Spinal cord (tissue), 10 donors: Measurements from ENCODE around the gene DAZAP2. TPM values are rescaled to one million over a fixed set of nuclear protein-coding genes. Genes with fewer than 3 reads are reported as not detected.
"Not testable (repeated sequence)": the region's sequence is repeated elsewhere in the genome, so short reads cannot be mapped to it uniquely, and the experiment has no call there.

Experiments
- DNase-seq, 6 donors: peaks; one replicate each; pipeline versions ENCODE4 v3.0.0 to v3.0.0-alpha.2; 2013 to 2015; ENCODE audit warnings: low spot score in 6 of 6, low read depth in 4 of 6
- H3K27ac ChIP-seq: one replicate; pipeline ENCODE4 v1.5.1; 2013; ENCODE audit warnings: low read depth, low read length, control low read depth
- H3K27me3 ChIP-seq: one replicate; pipeline ENCODE4 v1.6.1; 2013; ENCODE audit warnings: low read length; ENCODE audit not compliant: control insufficient read depth, insufficient read depth
- H3K36me3 ChIP-seq: one replicate; pipeline ENCODE4 v1.6.1; 2013; ENCODE audit warnings: low read length; ENCODE audit not compliant: control insufficient read depth, insufficient read depth
- H3K4me1 ChIP-seq: one replicate; pipeline ENCODE4 v1.6.1; 2013; ENCODE audit warnings: low read length; ENCODE audit not compliant: control insufficient read depth, insufficient read depth
- H3K4me3 ChIP-seq: one replicate; pipeline ENCODE4 v1.5.1; 2013; ENCODE audit warnings: low read depth, low read length, control low read depth
- H3K9me3 ChIP-seq: one replicate; pipeline ENCODE4 v1.6.1; 2013; ENCODE audit warnings: low read length; ENCODE audit not compliant: control insufficient read depth, insufficient read depth
- WGBS: methylation state at CpG from one replicate; pipeline ENCODE4 v1.1.5; 2013; ENCODE audit warnings: missing lambda C conversion rate; ENCODE audit not compliant: insufficient coverage; 5-methylcytosine and 5-hydroxymethylcytosine counted together
- polyA plus RNA-seq, 2 donors: library from polyadenylated mRNA; unstranded; fragments of 120-200 nt; gene quantifications; one replicate each; pipeline ENCODE4 v1.2.1, GENCODE V29; 2013; ENCODE audit not compliant: insufficient read length in 2 of 2
- total RNA-seq, 2 donors: library from RNA; depleted of rRNA in 1 of 2; stranded (reverse); fragments of 120-200 nt in 1 of 2; fragments of >200 nt in 1 of 2; gene quantifications; one replicate each; pipeline versions ENCODE4 v1.2.3 to v1.2.4, GENCODE V29; 2013 to 2014
- donor health status: healthy.

DAZAP2 gene
- total and polyA plus RNA-seq, 4 donors: 69.4 to 199 (median 146) TPM

DNA sequence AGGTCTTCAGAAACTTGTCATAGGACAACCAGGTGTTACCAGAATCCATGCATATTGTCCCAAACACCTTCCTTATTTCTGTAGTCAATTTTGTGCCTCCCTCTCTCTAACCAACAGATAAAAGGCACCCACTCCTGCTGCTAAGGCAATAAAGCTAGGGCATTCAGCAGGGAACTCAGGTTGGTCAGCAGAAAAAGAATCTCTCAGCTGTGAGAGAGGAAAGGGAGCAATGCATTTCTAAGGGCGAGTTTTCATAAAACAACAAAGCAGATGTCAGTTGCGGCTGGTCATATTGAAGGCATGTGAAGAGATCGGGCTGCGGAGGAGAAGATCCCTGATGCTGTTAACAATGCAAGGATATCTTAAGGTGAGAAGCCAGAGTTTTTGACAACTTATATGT, 13.4 kb upstream of the DAZAP2 start:
- no peaks in the 10 kb centered on the region for H3K4me1 ChIP-seq
- WGBS: 60% methylated on average over 3 of the region's 4 CpGs
- DNase-seq: peak in 2 of 6 donors; percentile 21 to 22
- no peaks in the 10 kb centered on the region for H3K27me3 ChIP-seq
- no peak overlapping the region for H3K27ac ChIP-seq
- no peaks in the 10 kb centered on the region for H3K9me3 ChIP-seq
- no peak overlapping the region for H3K4me3 ChIP-seq
- no peaks in the 10 kb centered on the region for H3K36me3 ChIP-seq

DNA sequence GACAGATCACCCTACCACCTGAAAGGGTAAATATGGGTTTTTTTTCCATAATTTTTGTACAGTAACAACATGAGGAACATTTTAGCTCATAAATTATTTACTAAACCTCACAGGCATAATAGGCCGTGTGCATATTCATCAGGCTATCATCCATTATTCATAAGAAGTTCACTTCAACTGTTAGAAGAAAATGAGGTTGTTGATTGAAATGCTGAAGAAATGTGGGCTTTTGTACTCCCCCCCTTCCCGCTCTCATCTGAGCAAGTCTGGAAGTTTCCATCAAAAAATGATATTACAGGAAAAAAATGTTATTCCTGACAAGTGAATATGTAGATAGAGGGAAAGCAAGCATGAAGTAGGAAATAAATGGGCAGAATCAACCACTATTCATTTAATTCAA, 12.9 kb upstream of the DAZAP2 start:
- Histone ChIP-seq H3K27me3 (no peaks in the 10 kb centered on the region), H3K9me3 (no peaks in the 10 kb centered on the region), H3K27ac (no peak overlapping the region), H3K4me3 (no peak overlapping the region), H3K4me1 (no peaks in the 10 kb centered on the region), H3K36me3 (no peaks in the 10 kb centered on the region)
- no CpG with 5 or more reads among the region's 2 CpGs for WGBS
- peak in 2 of 6 donors; percentile 60 to 65 for DNase-seq

DNA sequence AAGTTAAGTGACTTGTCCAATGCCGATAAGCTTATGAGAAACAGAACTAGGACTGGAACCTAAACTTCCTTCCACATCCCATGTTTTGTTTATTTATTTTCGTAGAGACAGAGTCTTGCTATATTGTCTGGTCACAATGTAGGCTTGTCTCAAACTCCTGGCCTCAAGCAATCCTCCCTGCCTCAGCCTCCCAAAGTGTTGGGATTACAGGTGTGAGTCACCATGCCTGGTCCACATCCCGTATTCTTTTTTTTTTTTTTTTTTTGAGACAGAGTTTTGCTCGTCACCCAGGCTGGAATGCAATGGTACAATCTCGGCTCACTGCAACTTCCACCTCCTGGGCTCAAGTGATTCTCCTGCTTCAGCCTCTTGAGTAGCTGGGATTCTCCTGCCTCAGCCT, 11.5 kb upstream of the DAZAP2 start:
- 82% methylated on average over 2 of the region's 5 CpGs for WGBS
- not testable (repeated sequence) for H3K27me3 ChIP-seq, H3K36me3 ChIP-seq, H3K27ac ChIP-seq, H3K4me1 ChIP-seq, DNase-seq, H3K9me3 ChIP-seq, H3K4me3 ChIP-seq

DNA sequence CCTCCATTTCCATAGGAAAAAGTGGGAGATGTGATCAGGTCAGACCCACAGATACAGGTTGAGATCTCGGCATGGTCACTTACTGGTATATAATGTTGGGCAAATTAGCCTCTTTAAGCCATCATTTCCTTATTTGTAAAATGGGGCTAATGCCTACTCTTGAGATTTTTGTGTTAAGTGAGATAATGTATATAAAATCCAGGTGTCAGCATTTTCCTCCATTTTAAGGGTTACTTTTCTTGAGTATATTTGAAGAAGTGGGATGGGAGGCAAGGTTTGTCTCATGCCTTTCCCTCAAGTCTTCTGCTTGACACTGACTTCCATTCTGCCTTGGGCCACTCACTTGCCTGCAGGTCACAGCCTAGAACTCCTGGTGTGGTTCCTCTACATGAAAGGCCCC, 10.7 kb upstream of the DAZAP2 start:
- H3K9me3 ChIP-seq: no peaks in the 10 kb centered on the region
- no peaks in the 10 kb centered on the region for H3K36me3 ChIP-seq
- no peaks in the 10 kb centered on the region for H3K4me1 ChIP-seq
- no CpG with 5 or more reads among the region's 1 CpG for WGBS
- H3K27me3 ChIP-seq: no peaks in the 10 kb centered on the region
- H3K4me3 ChIP-seq: no peak overlapping the region
- H3K27ac ChIP-seq: no peak overlapping the region
- DNase-seq: no peak

DNA sequence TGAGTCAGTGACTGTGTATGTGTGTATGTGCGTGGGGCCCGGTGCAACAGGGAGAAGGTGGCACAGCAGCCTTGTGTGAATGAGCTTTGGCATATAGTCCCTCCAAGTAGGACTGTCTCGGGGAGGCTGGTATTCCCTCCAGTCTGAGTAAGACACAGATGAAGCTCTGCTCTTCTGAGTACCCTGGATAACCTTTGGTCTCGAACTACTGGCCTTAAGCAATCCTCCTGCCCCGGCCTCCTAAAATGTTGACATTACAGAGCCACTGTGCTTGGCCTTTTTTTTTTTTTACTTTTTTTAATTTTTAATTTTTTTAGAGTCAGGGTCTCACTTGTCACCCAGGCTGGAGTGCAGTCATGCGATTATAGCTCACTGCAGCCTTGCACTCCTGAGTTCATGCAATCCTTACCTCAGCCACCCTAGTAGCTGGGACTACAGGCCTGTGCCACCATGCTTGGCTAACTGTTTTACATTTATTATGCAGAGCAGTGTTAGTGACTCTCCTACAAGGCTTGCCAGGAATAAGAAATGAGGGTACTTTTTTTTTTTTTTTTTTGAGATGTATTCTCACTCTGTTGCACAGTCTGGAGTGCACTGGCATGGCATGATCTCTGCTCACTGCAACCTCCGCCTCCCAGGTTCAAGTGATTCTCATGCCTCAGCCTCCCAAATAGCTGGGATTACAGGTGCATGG, 9.4 kb upstream of the DAZAP2 start:
- Histone ChIP-seq H3K27me3 (no peaks in the 10 kb centered on the region), H3K4me1 (no peaks in the 10 kb centered on the region), H3K9me3 (no peaks in the 10 kb centered on the region), H3K36me3 (no peaks in the 10 kb centered on the region), H3K4me3 (no peak overlapping the region), H3K27ac (no peak overlapping the region)
- DNase-seq: peak in 1 of 6 donors; percentile 53
- WGBS: 95% methylated on average over 5 of the region's 7 CpGs

DNA sequence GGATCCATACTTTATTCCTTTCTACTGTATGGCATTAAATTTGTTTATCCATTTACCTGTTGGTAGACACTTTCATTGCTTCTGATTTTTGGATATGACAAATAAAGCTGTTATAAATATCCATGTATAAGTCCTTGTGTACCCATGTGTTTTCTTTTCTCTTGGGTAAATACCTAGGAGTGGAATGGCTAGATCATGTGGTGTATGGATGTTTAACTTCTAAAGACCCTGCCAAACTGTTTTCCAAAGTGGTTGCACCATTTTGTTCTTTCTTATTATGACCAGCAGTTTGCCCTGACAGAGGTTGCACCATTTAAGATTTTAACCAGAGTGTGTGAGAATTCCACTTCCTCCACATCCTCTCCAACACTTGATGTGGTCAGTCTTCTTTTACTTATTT, 6.0 kb upstream of the DAZAP2 start:
- H3K4me3 ChIP-seq: no peak overlapping the region
- no peak overlapping the region for H3K27ac ChIP-seq
- H3K36me3 ChIP-seq: no peaks in the 10 kb centered on the region
- H3K4me1 ChIP-seq: no peaks in the 10 kb centered on the region
- no peak for DNase-seq
- H3K27me3 ChIP-seq: no peaks in the 10 kb centered on the region
- H3K9me3 ChIP-seq: no peaks in the 10 kb centered on the region

DNA sequence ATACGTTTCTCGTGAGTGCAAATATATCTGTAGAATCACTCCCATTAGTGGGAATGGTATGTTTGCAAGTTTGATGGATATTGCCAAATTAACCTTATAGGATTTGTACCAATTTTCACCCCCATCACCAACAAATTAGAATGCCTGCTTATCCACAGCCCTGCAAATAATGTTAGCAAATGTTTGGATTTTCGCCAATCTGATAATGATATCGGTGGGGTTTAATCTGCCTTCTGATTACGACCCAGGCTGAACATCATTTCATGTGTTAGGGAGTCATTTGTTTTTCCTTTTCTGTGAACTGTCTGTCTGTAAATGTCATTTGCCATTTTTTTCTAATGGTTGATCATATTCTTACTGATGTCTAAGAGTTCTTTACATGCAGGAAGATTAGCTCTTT, 4.1 kb upstream of the DAZAP2 start:
- Histone ChIP-seq H3K27ac (no peak overlapping the region), H3K36me3 (no peaks in the 10 kb centered on the region), H3K4me3 (no peak overlapping the region), H3K9me3 (no peaks in the 10 kb centered on the region), H3K27me3 (no peaks in the 10 kb centered on the region), H3K4me1 (peaks cover 6% of the 10 kb centered on the region)
- WGBS: 89% methylated on average over 3 of the region's 5 CpGs
- peak in 1 of 6 donors; percentile 73 for DNase-seq

DNA sequence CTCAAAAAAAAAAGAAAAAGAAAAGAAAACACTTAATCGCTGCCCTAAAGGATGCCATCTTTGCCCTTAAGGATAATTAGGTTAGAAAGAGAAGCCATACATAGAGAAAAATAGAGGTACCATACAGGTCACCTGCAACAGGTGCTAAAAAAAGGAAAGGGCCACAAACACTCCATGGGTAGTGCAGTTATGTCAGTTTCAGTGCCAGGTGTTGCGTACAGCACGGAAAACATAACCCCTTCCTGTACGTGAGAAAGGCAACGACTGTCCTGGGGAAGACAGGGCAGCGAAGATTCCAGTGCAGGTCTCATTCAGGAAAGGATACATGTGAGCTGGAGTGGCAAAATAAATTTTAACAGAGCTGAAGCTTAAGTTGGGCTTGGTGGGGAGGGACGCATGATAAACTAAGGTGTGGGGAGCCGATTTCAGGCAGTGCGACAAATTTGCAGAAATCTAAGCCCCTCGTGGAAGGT, 553 bp upstream of the DAZAP2 start:
- Histone ChIP-seq H3K9me3 (no peaks in the 10 kb centered on the region), H3K4me1 (peaks cover 10% of the 10 kb centered on the region), H3K27me3 (no peaks in the 10 kb centered on the region), H3K27ac (peak overlapping the region; percentile 45), H3K36me3 (peaks cover 19% of the 10 kb centered on the region), H3K4me3 (peak overlapping the region; percentile 100)
- WGBS: 5% methylated on average over 9 of the region's 10 CpGs
- peak in 1 of 6 donors; percentile 46 for DNase-seq

DNA sequence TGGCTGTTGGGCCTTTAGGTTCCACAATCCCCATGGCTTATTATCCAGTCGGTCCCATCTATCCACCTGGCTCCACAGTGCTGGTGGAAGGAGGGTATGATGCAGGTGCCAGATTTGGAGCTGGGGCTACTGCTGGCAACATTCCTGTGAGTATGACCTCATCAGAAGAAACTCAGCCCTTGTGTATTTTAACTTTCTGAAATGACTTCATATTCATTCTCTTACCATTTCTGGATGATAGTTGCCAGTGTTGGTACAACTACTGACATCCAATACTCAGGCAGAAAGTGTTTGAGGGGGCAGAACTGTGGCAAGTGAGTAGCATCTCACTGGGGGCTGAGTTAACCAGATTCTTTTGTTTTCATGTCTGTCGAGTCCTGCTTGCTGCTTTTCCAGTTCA, 2.3 kb downstream of the DAZAP2 start:
- Histone ChIP-seq H3K36me3 (peaks cover 25% of the 10 kb centered on the region), H3K27ac (no peak overlapping the region), H3K27me3 (no peaks in the 10 kb centered on the region), H3K4me3 (no peak overlapping the region), H3K9me3 (no peaks in the 10 kb centered on the region), H3K4me1 (peaks cover 10% of the 10 kb centered on the region)
- DNase-seq: no peak
- no CpG with 5 or more reads among the region's 2 CpGs for WGBS

DNA sequence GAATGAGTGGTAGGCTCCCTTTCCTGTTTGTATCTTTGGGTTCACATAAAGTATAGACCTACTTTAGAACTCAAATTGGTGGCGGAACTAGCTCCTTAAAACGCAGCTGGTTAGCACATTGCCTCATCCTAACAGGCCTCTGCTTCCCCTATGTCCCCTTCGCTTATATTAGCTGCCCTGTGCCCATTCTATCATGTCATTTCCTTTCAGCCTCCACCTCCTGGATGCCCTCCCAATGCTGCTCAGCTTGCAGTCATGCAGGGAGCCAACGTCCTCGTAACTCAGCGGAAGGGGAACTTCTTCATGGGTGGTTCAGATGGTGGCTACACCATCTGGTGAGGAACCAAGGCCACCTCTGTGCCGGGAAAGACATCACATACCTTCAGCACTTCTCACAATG, 3.5 kb downstream of the DAZAP2 start:
- WGBS: 96% methylated on average over 3 of the region's 7 CpGs
- no peak overlapping the region for H3K27ac ChIP-seq

More for the DNA sequence above, 3.5 kb downstream of the DAZAP2 start:
- DNase-seq: no peak
- peaks cover 10% of the 10 kb centered on the region for H3K4me1 ChIP-seq
- no peak overlapping the region for H3K4me3 ChIP-seq
- H3K27me3 ChIP-seq: no peaks in the 10 kb centered on the region
- H3K9me3 ChIP-seq: no peaks in the 10 kb centered on the region
- peaks cover 25% of the 10 kb centered on the region for H3K36me3 ChIP-seq
